Endothelial cell of umbilical vein (primary cell): ENCODE data around the gene SLC1A7. TPM values are rescaled to one million over a fixed set of nuclear protein-coding genes. Genes with fewer than 3 reads are reported as not detected.
"Not testable (repeated sequence)": the region's sequence is repeated elsewhere in the genome, so short reads cannot be mapped to it uniquely, and the experiment has no call there.

Experiments used
- BruUV-seq: library from RNA; stranded (reverse); fragments of 400-500 nt; replicated peaks from 2 replicates; lab custom pipeline; 2021; lab: Mats Ljungman, UMichigan
- CTCF ChIA-PET: fragments of 300-600, 350-600 bp; sonication (Branson Sonifier 250); formaldehyde crosslinking; loops from one replicate; lab custom pipeline; 2021; ENCODE audit warnings: antibody characterized with exemption, inconsistent platforms; lab: Charles Lee
- POLR2A ChIA-PET: fragments of 300-600, 350-600 bp; sonication (Branson Sonifier 250); formaldehyde crosslinking; loops from one replicate; lab custom pipeline; 2021; ENCODE audit warnings: antibody characterized with exemption, inconsistent platforms; lab: Charles Lee
- DNase-seq: peaks from one replicate; pipeline ENCODE4 v3.0.0-alpha.2; 2011; ENCODE audit warnings: low read depth, low spot score
- FAIRE-seq: peaks from 2 replicates; lab custom pipeline; 2011; peaks lifted over from hg19 to GRCh38; lab: Jason Lieb, UNC
- H2AFZ ChIP-seq: 2 replicates; pipeline ENCODE4 v1.6.0; 2012; ENCODE audit warnings: low read depth, low read length, control low read depth, inconsistent platforms
- H3K27ac ChIP-seq: 2 replicates; pipeline ENCODE4 v1.5.1; 2011; ENCODE audit warnings: low read depth, mild to moderate bottlenecking, control low read depth, low read length, moderate library complexity; ENCODE audit not compliant: insufficient read depth
- H3K27me3 ChIP-seq, 2 experiments: 2 replicates each; pipeline versions ENCODE4 v1.6.0 to v1.6.1; 2011; ENCODE audit warnings: low read length in 2 of 2, mixed read lengths in 1 of 2; ENCODE audit not compliant: control insufficient read depth in 2 of 2, insufficient read depth in 2 of 2
- H3K36me3 ChIP-seq, 2 experiments: 2 replicates in 1 of 2; 3 replicates in 1 of 2; pipeline ENCODE4 v1.5.1; 2011; ENCODE audit warnings: low read length in 2 of 2, mild to moderate bottlenecking in 1 of 2, moderate library complexity in 1 of 2; ENCODE audit not compliant: control insufficient read depth in 2 of 2, insufficient read depth in 2 of 2; ENCODE audit errors: extremely low read depth in 1 of 2
- H3K4me1 ChIP-seq: 3 replicates; pipeline ENCODE4 v1.5.1; 2011; ENCODE audit warnings: mild to moderate bottlenecking, low read length; ENCODE audit not compliant: control insufficient read depth, insufficient read depth; ENCODE audit errors: extremely low read depth
- H3K4me2 ChIP-seq: 2 replicates; pipeline ENCODE4 v1.6.1; 2011; ENCODE audit warnings: low read length, control low read depth, mixed read lengths; ENCODE audit not compliant: insufficient read depth
- H3K4me3 ChIP-seq, 3 experiments: fragments of 200-600 bp in 1 of 3; sonication (generic), shearing (Covaris generic) in 1 of 3; replicated peaks in 1 of 3; 2 replicates each; pipeline ENCODE4 v1.5.1; 2011 to 2016; ENCODE audit warnings: control low read depth in 3 of 3, low read length in 3 of 3, mild to moderate bottlenecking in 2 of 3, inconsistent platforms in 1 of 3, low read depth in 1 of 3, moderate library complexity in 1 of 3; ENCODE audit not compliant: insufficient read depth in 1 of 3
- H3K79me2 ChIP-seq: 2 replicates; pipeline ENCODE4 v1.6.0; 2012; ENCODE audit warnings: low read length, inconsistent platforms; ENCODE audit not compliant: control insufficient read depth, insufficient read depth
- H3K9ac ChIP-seq: replicated peaks from 2 replicates; pipeline ENCODE3; 2011; ENCODE audit warnings: low read length, control low read depth; ENCODE audit not compliant: insufficient read depth; ENCODE audit errors: extremely low read depth
- H3K9me1 ChIP-seq: replicated peaks from 3 replicates; pipeline ENCODE4 v1.6.0; 2011; ENCODE audit warnings: mild to moderate bottlenecking, low read length; ENCODE audit not compliant: control insufficient read depth, insufficient read depth; ENCODE audit errors: extremely low read depth
- H3K9me3 ChIP-seq: replicated peaks from 2 replicates; pipeline ENCODE4 v1.5.1; 2012; ENCODE audit warnings: low read length, inconsistent platforms; ENCODE audit not compliant: control insufficient read depth, insufficient read depth
- H4K20me1 ChIP-seq: replicated peaks from 2 replicates; pipeline ENCODE3; 2011; ENCODE audit warnings: mild to moderate bottlenecking, low read length; ENCODE audit not compliant: control insufficient read depth, insufficient read depth; ENCODE audit errors: extremely low read depth
- FOS ChIP-seq: IDR thresholded peaks from 2 replicates; pipeline ENCODE4 v1.6.1; 2011; ENCODE audit warnings: mild to moderate bottlenecking, low read length, moderate library complexity, borderline replicate concordance; ENCODE audit not compliant: insufficient read depth
- GATA2 ChIP-seq: IDR thresholded peaks from 2 replicates; pipeline ENCODE4 v1.7.0; 2011; ENCODE audit warnings: low read depth, mild to moderate bottlenecking, moderate library complexity, mixed read lengths, low read length; ENCODE audit not compliant: insufficient read length, insufficient read depth
- JUN ChIP-seq: IDR thresholded peaks from 2 replicates; pipeline ENCODE4 v1.6.1; 2011; ENCODE audit warnings: borderline replicate concordance, low read depth; ENCODE audit not compliant: insufficient read length, insufficient read depth
- MAX ChIP-seq: IDR thresholded peaks from 2 replicates; pipeline ENCODE4 v1.6.1; 2011; ENCODE audit not compliant: insufficient read depth, insufficient read length
- MYC ChIP-seq: IDR thresholded peaks from one replicate; pipeline ENCODE4 v1.6.1; 2011; ENCODE audit warnings: mild to moderate bottlenecking, low read depth, low read length
- POLR2AphosphoS5 ChIP-seq: IDR thresholded peaks from 2 replicates; pipeline ENCODE4 v1.6.1; 2012; ENCODE audit warnings: low read depth, mild to moderate bottlenecking, control low read depth, low read length, moderate library complexity; ENCODE audit not compliant: insufficient read depth
- dilution Hi-C: fragments of 300-500 bp; cut with MboI; formaldehyde crosslinking; loops from one replicate; pipeline ENCODE4 v1.15.0; 2019; ENCODE audit warnings: low sequenced_read_pairs; ENCODE audit not compliant: extremely low pct_ligation_motif_present
- intact Hi-C: fragments of 100-400 bp; cut with micrococcal nuclease; formaldehyde crosslinking; loops from one replicate; pipeline ENCODE4 v1.10.0; 2022
- polyA plus RNA-seq, 4 experiments: library from polyadenylated mRNA; depleted of rRNA in 3 of 4; stranded (reverse) in 3 of 4; unstranded in 1 of 4; fragments of >200 nt; gene quantifications; 2 replicates each; pipeline versions ENCODE4 v1.2.1 to v1.2.3, GENCODE V29; 2011 to 2012; ENCODE audit warnings: missing spikeins in 1 of 4
- total RNA-seq: library from RNA; stranded (reverse); gene quantifications from 2 replicates; pipeline ENCODE4 v1.2.3, GENCODE V29; 2021

The SLC1A7 gene
- total and polyA plus RNA-seq, 2 donors (not counting 3 experiments of a cell fraction or from before 2014, with no cell fraction given): not detected

- no peak overlapping the region for H3K27ac ChIP-seq
Measured at GRCh38 chr1:53186533-53186932, 44.1 kb upstream of the SLC1A7 start.

GRCh38 chr1:53185955-53186297 is 43.5 kb upstream of the SLC1A7 start:
- dilution Hi-C loops, FAIRE-seq: not testable (repeated sequence)
- intact Hi-C loops: loop anchor here (1.0 to 2.0 kb wide), 3 partner anchors 281 to 485 kb away; partner anchors contain the start of gene ZYG11A

More at GRCh38 chr1:53186533-53186932, 44.1 kb upstream of the SLC1A7 start:
- no peaks in the 10 kb centered on the region for H3K79me2 ChIP-seq
- H3K9ac ChIP-seq: no peak overlapping the region
- H3K4me1 ChIP-seq: no peaks in the 10 kb centered on the region
- POLR2A ChIA-PET: no interaction called here
- CTCF ChIA-PET: interaction anchor here (0.8 to 3.9 kb wide), 5 partner anchors 9 to 490 kb away, joined by 3 to 27 read pairs (median 10); partner anchors contain the start of gene ZYG11A
- no peak overlapping the region for H2AFZ ChIP-seq
- H4K20me1 ChIP-seq: no peaks in the 10 kb centered on the region
- H3K27me3 ChIP-seq: peaks cover 3 to 4% of the 10 kb centered on the region in 2 experiments
- intact Hi-C loops: no loop called here
- DNase-seq (no peak), FAIRE-seq (no peak)
- no peaks in the 10 kb centered on the region for H3K9me3 ChIP-seq
- dilution Hi-C loops: no loop called here
- no peak overlapping the region for H3K4me3 ChIP-seq
- H3K4me2 ChIP-seq: no peak overlapping the region
- H3K36me3 ChIP-seq: no peaks in the 10 kb centered on the region
- no peaks in the 10 kb centered on the region for H3K9me1 ChIP-seq
- TF ChIP-seq GATA2 (no peak), POLR2AphosphoS5 (no peak), JUN (no peak), FOS (no peak), MYC (no peak), MAX (no peak)
- BruUV-seq: no TSS peak

More at GRCh38 chr1:53185955-53186297, 43.5 kb upstream of the SLC1A7 start:
- CTCF ChIA-PET: interaction anchor here (0.7 to 3.9 kb wide), 8 partner anchors 9 to 490 kb away, joined by 3 to 27 read pairs (median 4); partner anchors contain the start of gene ZYG11A
- H3K36me3 ChIP-seq, H3K4me3 ChIP-seq, BruUV-seq, H3K9me3 ChIP-seq, H3K27ac ChIP-seq, DNase-seq, H4K20me1 ChIP-seq, H2AFZ ChIP-seq, H3K4me2 ChIP-seq, H3K27me3 ChIP-seq, H3K4me1 ChIP-seq, H3K79me2 ChIP-seq, H3K9ac ChIP-seq, H3K9me1 ChIP-seq, POLR2A ChIA-PET: not testable (repeated sequence)
